Ascending aorta (tissue), 2 donors: ENCODE measurements around the gene ASAP2. TPM values are rescaled to one million over a fixed set of nuclear protein-coding genes. Genes with fewer than 3 reads are reported as not detected.

ENCODE experiments used
- DNase-seq, 2 donors: peaks; one replicate each; pipeline ENCODE4 v3.0.0-alpha.2; 2019; ENCODE audit warnings: low spot score in 2 of 2
- H3K27ac ChIP-seq, 2 donors: fragments of 200-600 bp; sonication (generic); one replicate each; pipeline ENCODE4 v1.5.1; 2016 to 2017; ENCODE audit warnings: mild to moderate bottlenecking in 1 of 2
- H3K27me3 ChIP-seq: fragments of 200-600 bp; sonication (generic); one replicate; pipeline ENCODE4 v1.5.1; 2017
- H3K36me3 ChIP-seq, 2 donors: fragments of 200-600 bp; sonication (generic); one replicate each; pipeline ENCODE4 v1.5.1; 2016
- H3K4me1 ChIP-seq, 2 donors: fragments of 200-600 bp; sonication (generic); one replicate each; pipeline ENCODE4 v1.5.1; 2016 to 2017; ENCODE audit warnings: mild to moderate bottlenecking in 1 of 2
- H3K4me3 ChIP-seq, 2 donors: fragments of 200-600 bp; sonication (generic); one replicate each; pipeline ENCODE4 v1.5.1; 2016 to 2017; ENCODE audit warnings: mild to moderate bottlenecking in 1 of 2
- H3K9me3 ChIP-seq, 2 donors: fragments of 200-600 bp; sonication (generic); one replicate each; pipeline ENCODE4 v1.5.1; 2016
- CTCF ChIP-seq, 3 experiments: fragments of 200-600 bp in 2 of 3; fragments of 450-650 bp in 1 of 3; sonication (generic) in 2 of 3; IDR thresholded peaks; one replicate each; pipeline ENCODE4 v1.5.1; 2016 to 2019; ENCODE audit warnings: antibody characterized with exemption in 3 of 3, mild to moderate bottlenecking in 1 of 3, moderate library complexity in 1 of 3
- intact Hi-C: fragments of 100-400 bp; cut with DNase I; formaldehyde crosslinking; loops from one replicate; pipeline ENCODE4 v1.15.1; 2023
- total RNA-seq: library from RNA; depleted of rRNA; stranded (reverse); fragments of >200 nt; gene quantifications from one replicate; pipeline ENCODE4 v1.1.0, GENCODE V29; 2016

The ASAP2 gene
- total RNA-seq, 1 donor from 2014 or later: 56.9 TPM

- no peak for DNase-seq
- intact Hi-C loops: no loop called here
- Histone ChIP-seq H3K9me3 (no peaks in the 10 kb centered on the region), H3K36me3 (no peaks in the 10 kb centered on the region), H3K27ac (peak overlapping the region; percentile 77 to 80), H3K27me3 (no peaks in the 10 kb centered on the region), H3K4me3 (no peak overlapping the region), H3K4me1 (peaks cover 10 to 56% of the 10 kb centered on the region in 2 donors)
- TF ChIP-seq CTCF (IDR thresholded peaks at IDR 0.05): no peak
Measured at GRCh38 chr2:9307535-9307934, 100.9 kb downstream of the ASAP2 start.

GRCh38 chr2:9308186-9308955 lies 101.8 kb downstream of the ASAP2 start:
- Histone ChIP-seq H3K27me3 (no peaks in the 10 kb centered on the region), H3K4me1 (peaks cover 10 to 61% of the 10 kb centered on the region in 2 donors), H3K36me3 (no peaks in the 10 kb centered on the region), H3K27ac (peak overlapping the region; percentile 77 to 80), H3K9me3 (no peaks in the 10 kb centered on the region), H3K4me3 (no peak overlapping the region)
- intact Hi-C loops: no loop called here
- no peak for TF ChIP-seq CTCF (IDR thresholded peaks at IDR 0.05)
- peak in 1 of 2 donors; percentile 77 for DNase-seq

GRCh38 chr2:9309147-9309546 lies 102.5 kb downstream of the ASAP2 start:
- Histone ChIP-seq H3K4me3 (no peak overlapping the region), H3K9me3 (no peaks in the 10 kb centered on the region), H3K27me3 (no peaks in the 10 kb centered on the region), H3K4me1 (peaks cover 10 to 57% of the 10 kb centered on the region in 2 donors), H3K36me3 (no peaks in the 10 kb centered on the region), H3K27ac (peak overlapping the region; percentile 77 to 80)
- intact Hi-C loops: no loop called here
- TF ChIP-seq CTCF (IDR thresholded peaks at IDR 0.05): no peak
- peak in 1 of 2 donors; percentile 49 for DNase-seq

- TF ChIP-seq CTCF (IDR thresholded peaks at IDR 0.05): no peak
- no peak overlapping the region for H3K4me3 ChIP-seq
- H3K9me3 ChIP-seq: no peaks in the 10 kb centered on the region
- H3K27me3 ChIP-seq: no peaks in the 10 kb centered on the region
- peaks cover 10 to 57% of the 10 kb centered on the region in 2 donors for H3K4me1 ChIP-seq
- H3K36me3 ChIP-seq: no peaks in the 10 kb centered on the region
- DNase-seq: peak; percentile 35 to 84
- peak overlapping the region; percentile 77 to 80 for H3K27ac ChIP-seq
- intact Hi-C loops: loop anchor here (2.0 to 5.0 kb wide), 2 partner anchors 48 to 76 kb away; no protein-coding TSS in a partner anchor
Measured at GRCh38 chr2:9310377-9310776, 103.8 kb downstream of the ASAP2 start.

GRCh38 chr2:9310798-9311197 lies 104.2 kb downstream of the ASAP2 start:
- no peak for TF ChIP-seq CTCF (IDR thresholded peaks at IDR 0.05)
- no peak for DNase-seq
- peaks cover 10 to 57% of the 10 kb centered on the region in 2 donors for H3K4me1 ChIP-seq
- H3K27me3 ChIP-seq: no peaks in the 10 kb centered on the region
- no peaks in the 10 kb centered on the region for H3K36me3 ChIP-seq
- H3K4me3 ChIP-seq: no peak overlapping the region
- no peaks in the 10 kb centered on the region for H3K9me3 ChIP-seq
- intact Hi-C loops: loop anchor here (2.0 to 5.0 kb wide), 2 partner anchors 48 to 76 kb away; no protein-coding TSS in a partner anchor
- peak overlapping the region; percentile 77 to 80 for H3K27ac ChIP-seq
